Measurements from ENCODE around the gene NUP93.

The NUP93 gene

DNA sequence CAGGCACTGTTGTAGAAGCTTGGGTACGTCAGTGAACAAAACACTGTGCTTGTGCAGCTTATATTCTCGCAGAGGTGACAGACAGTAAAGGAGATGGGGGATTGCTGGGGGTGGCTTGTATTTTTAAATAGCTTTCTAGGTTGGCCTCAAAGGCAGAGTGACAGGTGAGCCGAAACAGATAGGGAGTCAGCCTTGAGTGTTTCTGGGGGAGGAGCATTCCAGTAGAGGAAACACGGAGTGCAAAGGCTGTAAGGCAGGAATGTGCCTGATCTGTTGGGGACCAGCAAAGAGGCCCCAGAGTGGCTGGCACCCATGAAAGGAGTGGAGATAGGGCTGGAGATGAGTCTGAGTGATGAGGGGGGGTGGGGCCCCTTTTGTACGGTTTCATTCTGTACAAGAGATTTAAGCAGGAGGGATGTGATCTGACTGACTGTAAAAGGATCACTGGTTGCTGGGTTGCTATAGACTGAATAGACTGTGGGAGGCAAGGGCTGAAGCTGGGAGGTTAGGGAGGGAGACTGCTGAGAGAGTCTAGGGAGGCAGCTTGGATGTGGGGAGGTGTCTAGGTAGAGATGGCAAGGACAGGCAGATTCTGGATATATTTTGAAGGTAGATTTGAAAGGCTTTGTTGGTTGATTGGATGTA, 15.2 kb downstream of the NUP93 start:
- no peak for DNase-seq

DNA sequence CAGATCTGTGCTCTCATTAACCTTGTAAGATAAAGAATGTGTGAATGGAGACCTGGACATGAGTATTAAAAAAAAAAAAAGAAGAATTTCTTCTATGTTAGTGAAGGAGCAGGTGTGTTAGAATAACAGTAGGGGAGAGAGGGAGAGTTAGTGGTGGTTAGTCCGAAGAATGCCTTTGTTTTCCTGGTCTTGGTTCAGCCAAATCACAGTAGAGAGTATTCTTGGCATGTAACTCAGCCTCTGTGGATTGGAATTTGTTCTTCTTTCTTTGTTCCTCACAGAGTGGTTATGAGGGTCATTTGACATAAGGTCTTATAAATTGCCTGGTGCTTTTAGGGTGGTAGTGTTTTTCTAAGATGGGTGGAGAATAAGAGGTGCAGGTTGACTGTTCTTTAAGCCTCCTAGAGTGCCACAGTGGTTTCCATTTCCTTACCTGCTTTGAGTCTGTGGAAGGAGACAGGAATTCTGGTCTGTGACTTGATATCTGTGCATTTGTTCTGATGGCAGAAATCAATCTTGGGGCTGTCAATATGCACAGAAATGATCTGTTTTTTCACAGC, 17.6 kb downstream of the NUP93 start:
- no peak for DNase-seq

DNA sequence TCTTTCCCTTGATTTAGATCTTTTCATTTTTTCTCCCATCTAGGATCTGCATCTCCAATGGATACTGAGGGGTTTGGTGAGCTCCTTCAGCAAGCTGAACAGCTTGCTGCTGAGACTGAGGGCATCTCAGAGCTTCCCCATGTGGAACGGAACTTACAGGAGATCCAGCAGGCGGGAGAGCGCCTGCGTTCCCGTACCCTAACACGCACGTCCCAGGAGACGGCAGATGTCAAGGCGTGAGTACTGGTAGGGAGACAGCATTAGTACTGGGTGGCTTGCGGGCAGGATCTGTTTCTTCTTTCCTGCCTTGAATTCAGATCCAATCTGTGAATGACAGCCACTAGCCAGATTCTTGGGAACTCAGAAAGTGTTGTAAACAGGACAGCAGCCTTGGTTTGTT, 18.3 kb downstream of the NUP93 start:
- no peak for DNase-seq

DNA sequence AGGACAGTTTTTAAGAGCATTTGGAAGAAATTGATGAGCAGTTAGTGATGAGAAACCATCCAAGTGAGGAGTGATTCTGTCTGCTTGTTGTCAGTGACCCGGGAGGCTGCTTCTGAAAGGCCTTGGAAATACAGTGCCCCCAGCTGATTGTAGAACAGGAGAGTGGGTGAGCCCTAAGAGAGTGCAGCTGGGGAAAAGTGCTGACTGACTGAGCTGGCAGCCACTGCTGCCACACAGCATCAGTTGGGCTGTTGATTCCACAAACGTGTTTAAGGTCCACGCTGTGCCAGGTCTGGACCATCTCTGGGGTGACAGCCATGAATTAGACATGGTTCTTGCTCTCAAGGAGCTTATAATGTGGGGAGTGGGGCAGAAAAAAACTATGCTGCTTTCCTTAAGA, 18.9 kb downstream of the NUP93 start:
- DNase-seq: no peak

DNA sequence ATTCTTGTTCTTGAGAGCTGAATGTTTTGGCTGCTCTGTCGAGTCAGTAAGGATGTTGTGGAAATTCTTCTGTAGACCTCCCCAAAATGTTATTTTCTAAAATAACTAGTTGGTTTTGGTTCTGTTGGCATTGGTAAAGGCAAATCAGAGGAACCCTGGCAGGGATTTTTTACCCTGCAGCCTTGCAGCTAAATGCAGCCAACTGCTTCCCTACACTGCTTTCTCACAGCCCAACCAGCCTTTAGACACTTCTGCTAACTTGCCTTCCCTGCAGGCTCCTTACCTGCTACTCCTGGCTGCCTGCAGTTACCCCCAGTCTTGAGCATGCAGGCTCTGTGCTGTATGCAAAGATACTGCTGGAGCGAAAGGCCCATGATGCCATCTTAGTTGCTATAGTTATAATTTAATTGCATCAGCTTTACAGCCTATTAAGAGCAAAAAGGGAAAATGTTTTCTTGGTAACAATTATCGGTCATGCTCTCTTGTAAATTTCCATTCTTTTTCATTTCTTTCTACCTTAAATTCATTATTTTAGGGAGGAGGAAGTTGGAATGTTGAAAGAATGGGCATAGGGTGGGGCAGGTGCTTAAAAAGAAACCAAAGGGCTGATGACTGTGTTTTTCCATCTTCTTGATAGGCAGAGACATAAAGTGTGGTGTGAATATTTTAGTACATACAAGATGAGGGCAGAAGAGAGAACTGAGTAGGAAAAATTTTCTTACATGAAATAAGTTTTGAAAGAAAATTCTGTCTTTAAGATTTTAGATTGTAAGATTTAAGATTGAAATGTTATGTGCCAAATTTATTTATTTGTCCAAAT, 20.0 kb downstream of the NUP93 start:
- no peak for DNase-seq

DNA sequence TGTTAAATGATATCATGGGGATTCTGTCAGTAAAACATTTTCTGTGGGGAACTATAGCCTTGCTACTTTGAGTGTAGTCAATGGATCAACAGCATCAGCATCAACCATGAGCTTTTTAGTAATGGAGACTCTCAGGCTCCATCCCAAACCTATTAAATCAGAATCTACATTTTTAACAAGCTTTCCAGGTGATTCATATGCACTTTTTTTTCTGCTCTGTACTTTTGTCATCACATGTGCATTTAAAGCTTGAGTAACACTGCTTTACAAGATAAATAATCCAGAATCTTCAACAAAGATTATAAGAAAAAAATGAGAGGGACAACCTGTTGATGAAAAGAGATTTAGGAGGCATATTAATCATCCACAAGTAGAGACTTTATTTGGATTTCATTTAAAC, 23.5 kb downstream of the NUP93 start:
- DNase-seq: no peak

DNA sequence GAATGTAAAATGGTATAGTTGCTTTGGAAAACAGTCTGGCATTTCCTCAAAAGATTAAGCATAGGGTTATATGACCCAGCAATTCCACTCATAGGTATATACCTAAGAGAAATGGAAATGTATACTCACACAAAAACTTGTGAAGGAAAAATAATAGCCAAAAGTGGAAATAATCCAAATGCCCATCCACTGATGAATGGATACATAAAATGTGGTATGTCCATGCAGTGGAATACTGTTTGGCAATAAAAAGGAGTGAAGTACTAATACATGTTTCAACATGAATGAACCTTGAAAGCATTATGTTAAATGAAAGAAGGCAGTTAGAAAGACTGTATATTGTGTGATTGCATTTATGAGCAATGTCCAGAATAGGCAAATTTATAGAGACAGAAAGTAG, 25.1 kb downstream of the NUP93 start:
- no peak for DNase-seq

DNA sequence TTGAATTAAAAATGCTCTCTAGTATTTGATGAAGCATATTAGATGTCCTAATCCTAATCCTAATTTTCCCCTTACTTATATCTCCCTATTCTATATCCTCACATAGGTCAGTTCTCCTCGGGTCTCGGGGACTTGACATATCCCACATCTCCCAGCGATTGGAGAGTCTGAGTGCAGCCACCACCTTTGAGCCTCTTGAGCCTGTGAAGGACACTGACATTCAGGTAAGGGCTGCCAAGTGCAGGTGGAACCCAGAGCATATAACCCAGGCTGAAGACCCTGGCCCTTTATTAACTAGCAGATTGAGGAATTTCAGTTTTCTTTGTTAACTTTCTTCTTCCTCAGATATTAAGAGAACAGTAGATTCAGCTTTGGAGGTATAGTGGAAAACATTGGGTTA, 28.5 kb downstream of the NUP93 start:
- no peak for DNase-seq

DNA sequence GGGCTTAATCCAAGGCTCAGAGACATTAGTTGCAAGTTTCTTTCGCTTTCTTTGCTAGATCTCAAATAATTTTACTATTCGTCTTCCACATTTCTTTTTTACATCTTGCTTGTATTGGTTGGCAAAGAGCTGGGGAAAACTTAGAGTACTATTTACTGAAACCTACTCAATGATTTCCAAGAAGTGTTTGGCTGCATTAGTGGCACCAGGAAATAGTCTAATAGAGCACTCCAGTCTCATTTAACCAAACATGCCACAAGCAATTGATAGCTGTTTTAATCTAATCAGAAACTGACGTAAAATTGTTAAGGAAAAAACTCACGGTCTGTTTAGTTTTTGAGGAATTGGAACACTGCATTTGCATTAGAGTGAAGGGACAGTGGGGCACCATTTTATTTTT, 29.0 kb downstream of the NUP93 start:
- DNase-seq: no peak

DNA sequence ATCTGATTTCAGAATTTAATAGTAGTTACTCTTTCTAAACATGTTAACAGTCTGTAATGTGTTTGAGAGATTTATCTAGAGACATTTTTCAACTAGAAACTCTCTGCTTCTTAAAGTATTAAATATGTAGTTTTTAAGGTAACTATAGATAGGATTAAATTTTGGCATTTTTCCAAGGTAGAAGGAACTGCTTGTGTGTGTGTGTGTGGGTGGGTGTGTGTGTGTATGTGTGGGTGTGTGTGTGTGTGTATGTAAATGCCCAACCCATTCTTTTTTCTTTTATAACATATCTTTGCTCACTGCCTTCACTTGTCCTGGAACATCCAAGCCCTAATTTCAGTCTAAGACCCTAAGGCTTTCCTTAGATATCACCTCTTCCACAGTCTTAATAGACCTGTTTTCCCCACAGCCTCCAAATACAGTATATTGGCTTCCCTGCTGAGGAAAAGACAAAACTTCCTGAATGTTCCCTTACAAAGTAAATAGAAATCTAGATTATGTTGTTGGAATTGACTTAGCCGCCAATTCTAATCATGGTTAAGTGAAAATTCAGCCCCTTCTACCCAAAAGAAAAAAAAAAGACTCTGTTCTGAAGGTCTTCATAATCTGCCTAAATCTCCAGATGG, 33.5 kb downstream of the NUP93 start:
- DNase-seq: no peak

DNA sequence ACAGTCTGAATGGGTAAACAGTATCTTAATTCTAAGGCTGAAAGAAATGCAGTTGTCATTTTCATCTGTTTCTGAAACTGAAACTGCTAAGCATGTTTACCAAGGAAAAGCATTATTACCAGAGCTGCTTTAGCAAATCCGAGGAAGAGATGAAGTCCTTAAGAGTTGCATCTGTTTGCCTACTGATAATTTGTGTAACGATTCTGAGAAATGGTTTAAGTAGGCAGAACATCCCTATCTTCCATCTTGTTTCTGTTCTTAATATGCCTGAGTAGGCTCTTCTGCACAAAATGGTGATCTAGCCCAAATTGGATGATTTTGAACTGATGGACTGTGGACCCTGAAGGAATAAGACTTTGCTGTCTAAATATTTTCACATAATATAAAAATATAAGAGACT, 34.9 kb downstream of the NUP93 start:
- DNase-seq: no peak

DNA sequence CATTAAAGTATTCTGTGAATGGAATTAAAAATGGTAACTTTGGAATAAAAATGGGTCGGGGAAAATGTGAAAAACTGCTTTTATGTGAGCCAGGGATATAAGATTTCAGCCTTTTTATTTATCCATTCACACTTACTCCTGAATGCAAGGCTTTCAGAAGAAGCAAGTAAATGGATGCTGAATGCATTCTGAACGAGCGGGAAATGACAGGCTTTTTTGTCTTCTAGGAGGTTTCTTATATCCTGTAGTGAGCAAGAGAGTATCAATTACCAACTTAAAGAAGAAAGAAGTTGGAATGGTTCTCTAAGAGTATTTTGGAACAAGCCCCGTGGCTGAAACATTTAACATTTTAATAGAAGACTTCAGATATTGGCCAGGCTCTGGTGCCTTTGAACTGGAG, 36.0 kb downstream of the NUP93 start:
- no peak for DNase-seq

DNA sequence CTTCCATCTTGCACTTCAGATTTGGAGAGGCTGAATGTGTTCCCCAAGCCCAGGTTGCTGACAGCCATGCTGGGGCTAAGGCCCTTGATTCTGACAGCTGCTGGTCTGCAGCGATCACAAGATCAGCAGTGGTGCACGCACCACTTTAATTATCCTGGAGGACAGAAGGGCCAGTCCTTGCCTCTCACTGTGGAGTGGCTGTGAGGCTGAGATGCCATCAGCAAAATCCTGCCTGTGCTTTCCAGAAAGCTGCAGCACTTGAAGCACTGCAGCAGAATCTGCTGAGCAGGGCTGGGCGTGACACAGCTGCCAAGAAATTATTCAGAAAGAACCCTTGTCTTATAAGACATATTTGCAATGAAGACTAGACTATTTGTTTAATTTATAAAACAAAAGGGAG, 37.1 kb downstream of the NUP93 start:
- no peak for DNase-seq

DNA sequence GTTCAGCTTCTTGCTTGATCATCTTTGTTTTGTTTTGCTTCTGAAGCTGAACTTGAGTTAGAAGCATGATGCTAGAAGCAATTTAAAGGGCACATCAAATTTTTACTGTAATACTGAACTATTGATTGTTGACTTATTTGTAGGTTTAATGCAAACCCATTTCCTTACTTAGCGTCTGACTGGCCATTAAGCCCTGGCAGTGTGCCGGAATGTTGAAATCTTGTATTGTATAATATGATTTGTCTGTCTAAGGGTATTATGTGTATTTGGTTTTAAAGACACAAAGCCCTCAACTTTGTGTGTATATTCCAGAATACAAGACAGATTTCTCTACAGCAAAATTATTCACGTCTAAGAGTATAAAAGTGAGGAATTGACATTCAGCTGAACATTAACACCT, 39.7 kb downstream of the NUP93 start:
- no peak for DNase-seq

DNA sequence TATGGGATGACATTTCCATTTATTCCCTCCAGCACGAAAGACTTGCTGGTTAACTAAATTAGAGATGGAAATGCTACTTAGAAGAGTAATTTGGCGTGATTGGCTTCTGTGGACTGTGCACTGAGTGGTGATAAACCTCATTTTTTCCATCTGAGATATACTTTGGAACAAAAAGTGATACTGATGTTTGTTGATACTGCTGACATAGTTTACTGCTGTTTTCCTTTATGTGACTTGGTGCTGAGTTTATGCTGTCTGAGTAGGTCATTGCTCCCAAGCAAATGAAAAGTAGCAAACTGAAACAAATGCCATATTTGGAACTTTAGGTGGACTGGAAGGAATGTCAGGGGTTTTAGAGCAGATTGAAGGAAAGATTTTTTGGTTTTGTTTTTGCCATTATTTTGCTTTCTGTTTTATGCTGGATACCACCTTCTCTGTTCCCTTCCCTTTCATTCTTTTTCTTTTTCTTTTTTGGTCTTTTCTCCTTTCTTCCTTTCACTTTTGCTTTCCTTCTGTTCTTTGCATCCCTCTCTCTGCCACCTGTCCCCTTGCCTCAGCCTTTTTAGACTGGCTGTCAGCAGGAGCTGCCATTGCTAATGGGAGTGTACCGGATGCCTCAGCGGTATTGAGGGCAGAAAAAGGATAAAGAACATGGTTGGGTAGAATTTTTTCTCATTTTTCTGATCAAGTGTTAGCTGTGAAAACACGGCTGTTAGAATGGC, 41.8 kb downstream of the NUP93 start:
- DNase-seq: no peak

DNA sequence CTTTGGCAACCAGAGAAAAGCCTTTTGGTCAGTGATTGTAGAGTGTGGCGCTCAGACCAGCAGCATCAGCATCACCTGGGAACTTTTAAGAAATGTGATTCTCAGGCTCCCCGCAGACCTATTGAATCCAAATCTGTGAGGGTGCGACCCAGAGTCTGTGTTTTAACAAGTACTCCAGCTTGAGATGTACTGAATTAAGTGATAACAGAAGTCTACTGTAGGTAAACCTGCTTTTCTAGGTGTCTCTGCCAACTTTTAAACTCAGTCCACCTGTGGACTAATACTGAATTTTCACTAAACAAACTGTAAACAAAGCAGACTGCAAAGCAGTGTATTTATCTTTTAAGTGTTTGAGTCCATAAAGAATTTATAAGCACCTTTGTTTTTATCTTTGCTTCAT, 43.6 kb downstream of the NUP93 start:
- DNase-seq: no peak

DNA sequence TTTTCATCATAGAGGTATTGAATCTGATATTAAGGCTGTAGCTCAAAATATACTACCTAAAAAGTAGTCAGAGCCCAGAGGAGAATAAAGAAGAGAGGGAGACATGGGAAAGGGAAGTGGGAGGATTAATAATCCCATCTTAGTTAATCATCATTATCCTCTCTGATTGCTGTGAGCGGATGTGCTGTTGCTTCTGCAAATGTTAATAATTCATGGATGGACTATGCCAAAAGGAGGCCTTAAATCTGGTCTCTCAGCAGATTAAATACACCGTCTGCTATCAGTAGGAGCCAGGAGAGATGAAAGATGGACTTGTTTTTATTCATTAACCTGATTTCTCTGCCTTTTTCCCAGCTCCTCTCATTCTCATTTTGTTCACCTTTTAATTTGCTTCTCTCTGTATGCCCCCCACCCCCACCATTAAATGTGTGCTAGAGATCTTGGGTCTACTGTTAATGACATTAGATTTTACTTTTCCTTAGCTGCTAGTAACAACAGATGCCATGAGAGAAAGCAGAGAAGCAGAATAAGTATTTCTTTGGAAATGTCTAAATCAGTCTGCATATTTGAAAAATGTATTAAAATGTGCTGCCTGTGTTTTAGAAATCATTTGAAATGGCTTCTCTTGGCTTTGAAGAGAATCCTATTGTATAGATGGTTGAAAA, 44.2 kb downstream of the NUP93 start:
- no peak for DNase-seq

DNA sequence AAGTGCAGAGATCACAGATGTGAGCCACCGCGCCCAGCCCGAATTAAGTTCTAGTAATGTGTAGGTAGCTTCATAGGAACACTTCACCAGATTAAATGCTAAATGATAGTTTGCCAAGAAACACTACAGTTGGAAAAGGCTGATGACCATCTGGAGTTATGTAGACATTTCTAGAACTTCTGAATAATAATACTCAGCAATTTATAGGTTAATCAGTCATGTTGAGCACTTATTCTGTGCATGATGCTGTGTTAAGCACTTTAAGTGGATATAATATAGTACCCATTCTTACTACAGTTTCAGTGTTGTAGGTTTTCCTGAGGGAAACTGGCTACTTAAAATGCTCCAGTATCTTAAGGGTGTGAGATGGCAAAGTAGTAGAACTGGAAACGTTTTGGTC, 45.2 kb downstream of the NUP93 start:
- no peak for DNase-seq

DNA sequence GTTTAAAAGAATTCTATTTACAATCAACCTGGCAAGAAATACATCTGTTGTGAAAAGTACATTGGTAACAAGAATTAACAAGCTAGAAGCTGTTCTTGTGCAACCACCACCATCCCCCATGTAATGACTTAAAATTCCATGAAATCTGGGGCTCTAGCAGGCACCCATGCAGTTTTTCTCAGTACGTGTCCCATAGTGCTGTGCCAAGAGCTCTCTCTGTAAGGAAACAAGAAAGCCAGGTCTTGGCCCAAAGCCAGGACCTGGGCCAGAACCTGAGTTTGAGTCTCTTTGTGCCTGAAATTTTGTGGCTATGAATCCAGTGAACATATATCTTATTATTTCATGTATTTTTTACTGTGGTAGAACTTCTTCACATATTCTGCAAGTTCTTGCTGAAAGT, 46.6 kb downstream of the NUP93 start:
- DNase-seq: no peak

DNA sequence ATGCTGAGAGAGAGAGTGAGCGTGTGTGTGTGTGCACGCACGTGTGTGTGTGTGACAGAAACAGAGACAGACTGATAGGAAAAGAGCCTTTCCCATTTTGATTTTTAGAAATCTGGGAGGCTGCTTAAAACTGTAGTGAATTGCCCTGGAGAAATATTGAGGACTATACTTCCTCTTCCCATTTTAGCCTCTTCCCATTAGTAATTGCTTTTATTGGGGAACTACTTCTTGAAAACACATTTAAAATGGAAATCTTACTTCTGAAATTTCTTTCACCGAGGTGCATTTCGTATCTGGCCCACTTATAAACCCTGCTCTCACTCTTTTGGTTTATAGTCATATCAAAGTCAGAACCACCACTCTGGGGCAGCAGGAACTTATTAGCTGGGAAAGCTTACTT, 47.1 kb downstream of the NUP93 start:
- DNase-seq: no peak

DNA sequence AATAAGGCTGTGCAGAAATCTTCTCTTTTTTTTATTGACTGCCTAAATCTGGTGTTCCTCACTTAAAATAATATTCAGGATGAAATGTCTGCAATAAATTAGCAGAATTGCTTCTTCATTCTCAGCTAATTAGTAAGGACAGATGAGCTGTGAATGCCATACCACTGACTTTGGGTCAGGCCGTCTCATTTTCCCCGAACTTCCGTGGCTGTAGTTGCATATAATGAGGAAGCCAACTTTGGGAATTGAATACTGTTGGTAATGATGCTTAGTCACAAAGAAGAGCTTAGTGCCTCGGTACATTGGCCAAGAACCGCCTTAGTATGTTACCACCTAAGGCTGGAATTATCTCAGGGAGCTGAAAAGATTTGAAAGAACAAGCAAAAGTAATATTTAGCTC, 47.6 kb downstream of the NUP93 start:
- no peak for DNase-seq

DNA sequence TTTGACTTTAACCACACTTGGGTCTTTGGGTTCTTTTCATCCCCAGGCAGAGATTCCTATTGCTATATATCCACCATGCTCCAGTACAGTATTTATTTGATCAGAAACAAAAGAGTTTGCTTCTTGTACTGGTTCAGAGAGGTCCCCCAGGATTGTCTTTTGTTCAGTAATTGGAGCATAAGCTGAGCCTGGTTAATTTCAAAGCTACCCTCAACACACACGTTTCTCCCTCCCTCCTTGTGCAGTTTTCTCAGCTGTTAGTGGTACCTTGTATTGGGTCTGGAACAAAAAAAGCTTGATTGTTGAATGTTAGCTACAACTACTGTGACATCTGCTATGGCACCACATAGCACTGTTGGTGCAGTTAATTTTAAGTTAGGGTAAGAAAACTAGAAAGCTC, 50.0 kb downstream of the NUP93 start:
- no peak for DNase-seq

DNA sequence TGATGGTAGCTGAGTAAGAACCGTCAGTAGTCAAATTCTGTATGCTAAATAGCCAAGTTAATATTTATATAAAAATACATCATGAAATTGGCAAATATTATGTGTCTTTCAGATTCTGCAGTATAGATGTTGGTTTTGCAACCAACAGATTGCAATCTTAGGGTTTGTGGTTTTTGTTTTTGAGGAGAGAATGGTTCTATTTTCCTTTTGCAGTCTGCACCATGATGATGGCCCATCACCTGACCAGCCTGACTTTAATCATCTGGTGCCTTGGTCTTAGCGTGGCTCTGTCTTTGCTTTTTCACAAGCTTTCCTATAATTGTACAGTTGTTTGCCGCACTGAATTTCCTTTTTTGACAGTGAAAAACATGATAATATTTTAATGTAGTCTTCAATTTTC, 50.7 kb downstream of the NUP93 start:
- no peak for DNase-seq

Measured in CD4-positive, alpha-beta T cell treated with Interleukin-12 subunit alpha and Interleukin-12 subunit beta, for 1 hour (primary cell).